Heart right ventricle (tissue), 16 donors: Measurements from ENCODE around the gene GUCA2B. TPM values are rescaled to one million over a fixed set of nuclear protein-coding genes. Genes with fewer than 3 reads are reported as not detected.

Experiments
- ATAC-seq, 8 donors: fragments of 200-7000 bp; cut with Tn5 transposase; one replicate each; pipeline ENCODE4 v1.9.1; 2020; ENCODE audit warnings: mild to moderate bottlenecking in 8 of 8, moderate library complexity in 8 of 8, moderate number of reproducible peaks in 1 of 8
- DNase-seq, 2 donors: peaks; one replicate each; pipeline ENCODE4 v3.0.0-alpha.2; 2020
- H3K27ac ChIP-seq, 10 donors: fragments of 200-600 bp; sonication (generic) in 2 of 10; one replicate each; pipeline versions ENCODE4 v1.5.0 to v1.8.0; 2020 to 2022; ENCODE audit warnings: mild to moderate bottlenecking in 3 of 10
- H3K27me3 ChIP-seq, 7 donors: fragments of 200-600 bp; one replicate each; pipeline ENCODE4 v1.8.0; 2021 to 2022; ENCODE audit warnings: mild to moderate bottlenecking in 2 of 7
- H3K36me3 ChIP-seq, 9 donors: fragments of 200-600 bp; sonication (generic) in 1 of 9; one replicate each; pipeline versions ENCODE4 v1.5.0 to v1.8.0; 2020 to 2022; ENCODE audit warnings: mild to moderate bottlenecking in 2 of 9
- H3K4me1 ChIP-seq, 9 donors: fragments of 200-600 bp; sonication (generic) in 1 of 9; one replicate each; pipeline versions ENCODE4 v1.5.0 to v1.8.0; 2020 to 2022; ENCODE audit warnings: mild to moderate bottlenecking in 4 of 9
- H3K4me3 ChIP-seq, 10 donors: fragments of 200-600 bp; sonication (generic) in 2 of 10; one replicate each; pipeline versions ENCODE4 v1.5.0 to v1.8.0; 2020 to 2022; ENCODE audit warnings: mild to moderate bottlenecking in 7 of 10, moderate library complexity in 2 of 10
- H3K9me3 ChIP-seq, 11 donors: fragments of 200-600 bp in 10 of 11; sonication (generic) in 2 of 11; one replicate each; pipeline versions ENCODE4 v1.5.0 to v1.8.0; 2013 to 2022; ENCODE audit warnings: mild to moderate bottlenecking in 2 of 11, control low read depth in 1 of 11, moderate library complexity in 1 of 11
- WGBS, 2 donors: extraction: QIAGEN DNeasy Blood & Tissue Kit; methylation state at CpG; one replicate each; pipeline ENCODE4 v1.1.7; 2013; ENCODE audit warnings: inconsistent platforms in 1 of 2; 5-methylcytosine and 5-hydroxymethylcytosine counted together
- intact Hi-C, 10 donors: fragments of 100-400 bp; cut with DNase I; formaldehyde crosslinking; loops; one replicate each; pipeline versions ENCODE4 v1.11.1 to v1.14.2; 2022
- polyA plus RNA-seq, 2 donors: library from polyadenylated mRNA; stranded (reverse); fragments of 200-250 nt; gene quantifications; one replicate each; pipeline ENCODE4 v1.2.3, GENCODE V29; 2013
- total RNA-seq, 10 donors: library from RNA; stranded (reverse); fragmentation: NEBNext Ultra II Directional in 3 of 10; extraction: Animal tissue kit (Norgen Biotek cat#: 25700) in 3 of 10; gene quantifications; one replicate each; pipeline versions ENCODE4 v1.2.1 to v1.2.4, GENCODE V29; 2021 to 2023
- TF ChIP-seq, protein P1 (sequence below), 9 donors: fragments of 200-600 bp; sonication (generic) in 2 of 9; IDR thresholded peaks; one replicate each; pipeline versions ENCODE4 v1.5.0 to v1.8.0; 2021 to 2022; ENCODE audit warnings: antibody characterized with exemption in 9 of 9, mild to moderate bottlenecking in 5 of 9, moderate library complexity in 1 of 9
- donor health status: Arrhythmogenic right ventricular cardiomyopathy.
- donor health status: ischemic (EF 13 %, LVEDD 7.1; RV severe dilation, severe dysfunction).
- donor health status: healthy with polysubstance abuse.
- donor health status: DM: no; HTN: yes; CAD: no.
- donor health status: DM: no; HTN: no; CAD: no.
- donor health status: ischemic (EF 25% LVEDD 6.9; RV normal size, moderate dysfunction).
- donor health status: ischemic (EF 25% LVEDD 5.7; RV mildly dilated, moderate dysfunction).
- donor health status: healthy.
- donor health status: DM: yes; HTN: yes; CAD: no.
- donor health status: Ischemic cardiomyopathy.
- donor health status: ischemic (EF 35%, LVEDD 5.7; RV mildly dilated, moderate dysfunction).
- donor health status: nonischemic (EF 11% LVEDD 7.7; RV severe dilation, severe dysfunction).
- donor health status: DM: yes; HTN: yes; CAD: no.
- donor health status: PGD.
- donor health status: ischemic (EF 29% LVEDD 5.4; RV normal size, mild dysfunction).
- donor health status: nonischemic (EF 23%, LVEDD 6.1; RV moderate dilation, normal function).

The GUCA2B gene
- total and polyA plus RNA-seq, 12 donors, result 0.44 TPM; not detected in 11

DNA sequence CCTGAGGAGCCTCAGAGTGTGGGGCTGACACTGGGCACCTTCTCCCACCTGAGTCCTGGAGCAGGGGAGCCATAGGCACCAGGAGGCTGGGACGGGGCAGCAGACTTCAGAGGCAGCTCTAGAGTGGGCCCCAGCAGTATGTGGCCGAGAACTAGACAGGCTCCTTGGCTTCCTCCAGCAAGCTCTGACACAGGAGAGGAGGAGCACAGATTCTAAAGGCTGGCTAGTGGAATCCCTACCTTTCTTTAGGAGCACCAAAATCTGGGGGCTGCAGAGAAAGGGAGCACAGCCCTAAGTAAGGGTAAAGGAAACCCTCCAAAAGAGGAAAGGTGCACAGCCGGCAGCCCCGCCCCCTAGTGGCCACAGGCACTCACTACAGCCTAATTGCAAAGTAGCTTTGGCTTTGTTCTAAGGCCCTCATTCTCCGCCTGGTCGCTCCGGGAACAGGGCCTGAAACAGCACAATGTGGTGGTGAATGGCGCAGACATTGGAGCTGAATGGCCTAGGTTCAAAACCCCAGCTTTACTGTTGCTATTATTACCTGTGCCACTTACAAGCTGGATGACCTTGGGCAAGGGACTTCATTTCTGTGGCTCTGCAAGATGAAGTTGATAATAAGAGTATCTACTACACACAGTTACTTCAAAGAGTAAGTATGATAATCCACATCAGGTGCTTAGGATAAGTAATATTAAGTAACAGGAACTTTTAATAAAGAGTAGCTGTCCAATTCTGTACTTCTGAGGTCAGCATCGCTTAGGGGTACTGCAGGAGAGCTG lies 20.1 kb downstream of the GUCA2B start:
- peak; percentile 43 to 74 (median 68) for ATAC-seq
- no peaks in the 10 kb centered on the region for H3K9me3 ChIP-seq
- TF ChIP-seq, protein P1, sequence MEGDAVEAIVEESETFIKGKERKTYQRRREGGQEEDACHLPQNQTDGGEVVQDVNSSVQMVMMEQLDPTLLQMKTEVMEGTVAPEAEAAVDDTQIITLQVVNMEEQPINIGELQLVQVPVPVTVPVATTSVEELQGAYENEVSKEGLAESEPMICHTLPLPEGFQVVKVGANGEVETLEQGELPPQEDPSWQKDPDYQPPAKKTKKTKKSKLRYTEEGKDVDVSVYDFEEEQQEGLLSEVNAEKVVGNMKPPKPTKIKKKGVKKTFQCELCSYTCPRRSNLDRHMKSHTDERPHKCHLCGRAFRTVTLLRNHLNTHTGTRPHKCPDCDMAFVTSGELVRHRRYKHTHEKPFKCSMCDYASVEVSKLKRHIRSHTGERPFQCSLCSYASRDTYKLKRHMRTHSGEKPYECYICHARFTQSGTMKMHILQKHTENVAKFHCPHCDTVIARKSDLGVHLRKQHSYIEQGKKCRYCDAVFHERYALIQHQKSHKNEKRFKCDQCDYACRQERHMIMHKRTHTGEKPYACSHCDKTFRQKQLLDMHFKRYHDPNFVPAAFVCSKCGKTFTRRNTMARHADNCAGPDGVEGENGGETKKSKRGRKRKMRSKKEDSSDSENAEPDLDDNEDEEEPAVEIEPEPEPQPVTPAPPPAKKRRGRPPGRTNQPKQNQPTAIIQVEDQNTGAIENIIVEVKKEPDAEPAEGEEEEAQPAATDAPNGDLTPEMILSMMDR (IDR thresholded peaks at IDR 0.05), result peak; percentile 94 to 99 (median 98)
- peaks cover 15 to 56% (median 48%) of the 10 kb centered on the region in 9 donors for H3K4me1 ChIP-seq
- H3K27me3 ChIP-seq, result no peaks in the 10 kb centered on the region
- H3K27ac ChIP-seq, result peak overlapping the region; percentile 47 to 91 (median 86)
- DNase-seq, result peak; percentile 60 to 64
- peaks cover 0 to 12% (median 0%) of the 10 kb centered on the region in 9 donors for H3K36me3 ChIP-seq
- 29 to 34% methylated on average over 9 of the region's 9 CpGs for WGBS, 2 donors
- intact Hi-C loops, result loop anchor here in 9 of 10 donors (1.0 to 10.0 kb wide), 14 partner anchors 23 to 601 kb away; partner anchors contain the start of genes FOXJ3 (in 4 of the 9) and CCDC30 (in 1 of the 9)
- no peak overlapping the region for H3K4me3 ChIP-seq

DNA sequence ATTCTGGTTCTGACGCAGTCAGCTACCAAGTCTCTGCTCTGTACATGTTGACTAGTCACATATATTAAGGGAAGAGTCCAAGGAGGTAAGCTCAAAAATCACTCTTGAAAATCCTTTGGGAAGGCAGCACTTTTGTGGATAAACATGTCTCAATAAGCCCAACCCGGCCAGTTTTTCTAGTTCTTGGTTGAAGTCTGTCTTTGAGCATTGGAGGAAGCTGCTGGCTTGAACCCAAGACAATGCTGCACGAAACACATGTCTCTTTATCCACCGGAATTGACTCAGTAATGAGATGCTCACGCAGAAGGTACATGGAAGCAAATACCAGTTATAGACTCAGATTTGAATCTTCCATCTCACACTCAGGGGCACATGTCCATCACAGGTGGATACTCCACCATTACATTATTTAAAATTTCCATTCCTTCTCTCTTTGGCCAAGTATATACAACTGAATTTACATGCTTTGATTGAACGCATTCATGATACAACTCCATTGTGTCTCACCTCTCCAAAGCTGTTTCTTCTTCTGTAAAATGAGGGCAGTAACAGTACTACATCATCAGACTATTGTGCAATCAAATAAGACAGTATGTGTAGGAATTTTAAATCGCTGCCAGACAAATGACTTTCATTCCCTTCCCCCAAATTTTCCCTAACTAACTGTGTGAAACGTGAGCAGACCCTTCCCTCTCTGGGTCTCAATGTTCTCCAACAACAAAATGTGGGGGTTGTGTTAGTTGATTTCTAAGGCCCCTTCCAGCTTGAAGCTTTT lies 20.9 kb downstream of the GUCA2B start:
- WGBS, 2 donors, result 73% methylated on average over 8 of the region's 8 CpGs
- no peak overlapping the region for H3K4me3 ChIP-seq
- ATAC-seq (no peak), DNase-seq (no peak)
- H3K4me1 ChIP-seq, result peaks cover 18 to 63% (median 50%) of the 10 kb centered on the region in 9 donors
- H3K9me3 ChIP-seq, result no peaks in the 10 kb centered on the region
- H3K36me3 ChIP-seq, result peaks cover 0 to 19% (median 0%) of the 10 kb centered on the region in 9 donors
- peak overlapping the region in 9 of 10 donors; percentile 7 to 91 (median 86) for H3K27ac ChIP-seq
- no peaks in the 10 kb centered on the region for H3K27me3 ChIP-seq
- intact Hi-C loops, result loop anchor here in 9 of 10 donors (1.0 to 10.0 kb wide), 14 partner anchors 23 to 602 kb away; partner anchors contain the start of genes FOXJ3 (in 4 of the 9) and CCDC30 (in 1 of the 9)
- TF ChIP-seq, protein P1 (IDR thresholded peaks at IDR 0.05), result no peak

DNA sequence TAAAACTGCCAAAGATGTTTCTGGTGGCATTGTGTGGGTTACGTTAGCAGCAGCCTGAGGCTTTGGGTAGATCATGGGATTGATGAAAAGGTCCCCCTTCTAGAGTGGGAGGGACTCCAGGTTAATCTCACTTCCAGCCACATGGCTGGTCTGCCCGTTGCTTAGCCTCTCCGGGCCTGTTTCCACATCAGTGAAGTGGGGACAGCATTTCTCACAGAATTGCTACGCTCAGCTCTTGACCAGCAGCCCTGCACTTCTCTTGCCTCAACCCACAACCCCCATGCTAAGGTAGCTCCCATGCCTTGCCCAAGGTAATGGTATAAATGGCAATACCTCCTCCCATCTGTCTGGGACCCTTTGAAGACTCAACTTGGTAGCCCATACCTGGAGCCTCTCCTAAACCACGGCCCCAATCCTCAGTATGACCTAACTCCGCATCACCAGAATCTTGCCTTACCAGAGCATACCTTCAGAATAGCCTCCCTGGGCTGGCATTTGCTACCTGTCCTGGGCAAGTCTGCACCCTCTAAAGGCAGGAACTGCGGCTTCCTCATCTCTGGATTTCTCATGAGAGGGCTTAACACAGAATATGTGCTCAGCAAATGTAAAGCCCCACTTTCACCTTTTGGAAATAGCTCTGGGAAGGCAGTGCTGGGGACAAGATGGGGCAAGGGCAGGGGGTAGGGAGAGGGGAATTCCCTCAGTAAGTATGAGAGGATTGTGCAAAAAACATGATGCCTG lies 22.3 kb downstream of the GUCA2B start:
- peaks cover 18 to 72% (median 52%) of the 10 kb centered on the region in 9 donors for H3K4me1 ChIP-seq
- no peak for ATAC-seq
- H3K27ac ChIP-seq, result no peak overlapping the region
- no peak overlapping the region for H3K4me3 ChIP-seq
- WGBS, 2 donors, result 90 to 91% methylated on average over 7 of the region's 7 CpGs
- TF ChIP-seq, protein P1 (IDR thresholded peaks at IDR 0.05), result no peak
- no peaks in the 10 kb centered on the region for H3K27me3 ChIP-seq
- peaks cover 0 to 32% (median 0%) of the 10 kb centered on the region in 9 donors for H3K36me3 ChIP-seq
- no peak for DNase-seq
- intact Hi-C loops, result loop anchor here in 8 of 10 donors (5.0 to 10.0 kb wide), 11 partner anchors 141 to 601 kb away; partner anchors contain the start of genes FOXJ3 (in 5 of the 8) and CCDC30 (in 1 of the 8)
- H3K9me3 ChIP-seq, result no peaks in the 10 kb centered on the region
